OCI-LY7 (cell line): ENCODE data around the gene CEP57L1.

ENCODE experiments used
- CTCF ChIP-seq: fragments of 200-600 bp; sonication (generic); conservative IDR thresholded peaks from 2 replicates; pipeline ENCODE4 v1.5.1; 2014; ENCODE audit warnings: mild to moderate bottlenecking, antibody characterized with exemption, low read length, moderate library complexity, mixed read lengths
- EZH2phosphoT487 ChIP-seq: fragments of 200-600 bp; sonication (generic); IDR thresholded peaks from 2 replicates; pipeline ENCODE4 v1.6.1; 2018; ENCODE audit warnings: low read depth, borderline replicate concordance, mild to moderate bottlenecking, mixed run types, antibody characterized with exemption, low read length, moderate library complexity, mixed read lengths

- TF ChIP-seq CTCF (no peak), EZH2phosphoT487 (no peak)
Measured at GRCh38 chr6:109074133-109074415, 21.2 kb upstream of the CEP57L1 start.
